HG02571 (cell line): ENCODE measurements around the gene ATG4A.

ENCODE experiments used
- ATAC-seq: cut with Tn5 transposase; IDR thresholded peaks from one replicate; pipeline ENCODE4 v1.9.1; 2021; ENCODE audit warnings: mild to moderate bottlenecking, moderate library complexity; ENCODE audit not compliant: unreplicated experiment

Gene ATG4A, protein sequence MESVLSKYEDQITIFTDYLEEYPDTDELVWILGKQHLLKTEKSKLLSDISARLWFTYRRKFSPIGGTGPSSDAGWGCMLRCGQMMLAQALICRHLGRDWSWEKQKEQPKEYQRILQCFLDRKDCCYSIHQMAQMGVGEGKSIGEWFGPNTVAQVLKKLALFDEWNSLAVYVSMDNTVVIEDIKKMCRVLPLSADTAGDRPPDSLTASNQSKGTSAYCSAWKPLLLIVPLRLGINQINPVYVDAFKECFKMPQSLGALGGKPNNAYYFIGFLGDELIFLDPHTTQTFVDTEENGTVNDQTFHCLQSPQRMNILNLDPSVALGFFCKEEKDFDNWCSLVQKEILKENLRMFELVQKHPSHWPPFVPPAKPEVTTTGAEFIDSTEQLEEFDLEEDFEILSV

GRCh38 chrX:108091264-108091877 lies at the start of gene ATG4A, which contains the start of gene PSMD10:
ATG4A (plus strand) TSS chrX:108091778; CDS start chrX:108091827, 49 bp downstream.
PSMD10 (minus strand) TSS chrX:108091542; CDS start chrX:108091520, 22 bp downstream.
- ATAC-seq = peak; percentile 96

GRCh38 chrX:108044554-108045256 lies 46.9 kb upstream of the ATG4A start, which contains the start of gene VSIG1:
VSIG1 (plus strand) TSS chrX:108045065; CDS start chrX:108045131, 66 bp downstream.
- no peak for ATAC-seq

DNA sequence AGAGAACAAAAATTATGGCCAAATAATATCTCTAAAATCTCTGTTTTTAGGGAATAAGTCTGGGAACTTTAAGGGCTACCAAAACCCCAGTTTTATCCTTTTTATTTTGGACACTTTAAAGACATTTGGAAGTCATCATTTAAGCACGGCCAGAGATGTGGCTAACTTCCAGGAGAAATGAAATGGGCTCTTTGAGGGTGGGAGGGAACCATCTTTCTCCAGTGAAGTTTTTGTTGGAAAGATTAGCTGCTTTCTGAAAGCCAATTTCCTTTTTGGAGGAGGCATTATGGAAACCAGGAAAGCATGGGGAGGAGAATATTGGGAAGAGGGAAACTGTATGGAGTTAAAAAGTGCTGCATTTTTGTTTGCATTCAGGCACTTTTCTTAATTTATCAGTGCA lies 41.9 kb upstream of the ATG4A start:
- no peak for ATAC-seq

- ATAC-seq = no peak
Observed at GRCh38 chrX:108053218-108053617, 38.4 kb upstream of the ATG4A start.

GRCh38 chrX:108055546-108055945 lies 36.0 kb upstream of the ATG4A start:
- no peak for ATAC-seq

- no peak for ATAC-seq
Observed at GRCh38 chrX:108059801-108060200, 31.8 kb upstream of the ATG4A start.

DNA sequence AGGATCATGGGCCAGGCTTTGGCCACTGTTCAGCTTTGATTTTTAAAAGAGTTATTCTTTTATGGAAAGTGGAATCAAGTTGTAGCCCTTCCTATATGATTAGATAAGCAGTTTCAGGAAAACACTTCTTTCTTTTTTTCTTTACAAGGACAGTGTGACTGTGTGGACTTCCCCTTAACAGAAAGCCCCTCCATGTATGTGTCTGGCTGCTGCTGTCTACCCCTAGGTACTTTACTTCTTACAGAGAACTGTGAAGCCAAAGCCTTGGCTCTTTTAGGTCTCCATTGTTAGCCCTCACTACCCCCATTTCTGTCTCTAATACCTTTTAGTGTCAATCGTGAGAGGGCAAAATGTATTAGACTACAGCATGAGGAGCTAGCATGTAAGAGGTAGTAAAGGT lies 27.6 kb upstream of the ATG4A start:
- ATAC-seq = no peak

GRCh38 chrX:108064613-108065012 lies 27.0 kb upstream of the ATG4A start:
- peak; percentile 69 for ATAC-seq

GRCh38 chrX:108068121-108068520 lies 23.5 kb upstream of the ATG4A start:
- ATAC-seq = no peak

DNA sequence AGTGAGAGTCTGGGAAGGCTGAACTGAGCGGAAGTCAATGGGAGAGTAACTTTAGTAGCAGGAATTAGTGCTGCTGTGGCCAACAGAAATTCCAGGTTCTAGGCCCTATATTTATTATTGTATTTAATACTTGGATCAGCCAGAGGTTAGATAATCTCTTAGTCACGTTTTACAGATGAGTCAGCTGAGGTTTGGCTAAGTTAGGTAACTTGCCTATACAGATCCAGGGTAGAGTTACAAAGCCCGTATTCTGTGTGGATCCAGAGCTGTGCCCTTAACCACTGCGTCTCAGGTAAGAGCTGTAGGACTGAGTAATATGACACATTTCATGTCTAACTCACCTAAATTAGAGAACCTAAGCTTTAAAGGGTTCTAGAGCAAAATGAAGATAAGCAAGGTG lies 20.7 kb upstream of the ATG4A start:
- no peak for ATAC-seq

- ATAC-seq = no peak
Observed at GRCh38 chrX:108071578-108071977, 20.0 kb upstream of the ATG4A start.

- no peak for ATAC-seq
Observed at GRCh38 chrX:108072746-108073145, 18.8 kb upstream of the ATG4A start.

DNA sequence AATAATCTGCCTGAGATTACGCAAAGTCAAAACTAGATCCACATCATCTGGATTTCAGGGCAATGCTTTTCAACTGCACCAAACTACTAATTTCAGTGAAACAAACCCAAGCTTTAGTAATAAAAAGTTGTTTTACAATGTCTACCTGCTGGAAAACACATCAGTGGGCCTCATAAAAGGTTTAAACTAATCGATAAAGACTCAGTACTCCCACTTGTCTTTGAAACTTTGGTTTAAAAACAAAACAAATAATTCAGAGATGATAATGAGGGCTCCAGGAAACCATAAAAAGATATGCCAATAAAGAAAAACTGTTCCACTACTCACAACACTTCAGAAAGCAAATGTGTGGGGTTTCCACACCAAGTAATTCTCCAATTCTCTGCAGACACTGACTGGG lies 10.5 kb upstream of the ATG4A start:
- ATAC-seq = no peak

DNA sequence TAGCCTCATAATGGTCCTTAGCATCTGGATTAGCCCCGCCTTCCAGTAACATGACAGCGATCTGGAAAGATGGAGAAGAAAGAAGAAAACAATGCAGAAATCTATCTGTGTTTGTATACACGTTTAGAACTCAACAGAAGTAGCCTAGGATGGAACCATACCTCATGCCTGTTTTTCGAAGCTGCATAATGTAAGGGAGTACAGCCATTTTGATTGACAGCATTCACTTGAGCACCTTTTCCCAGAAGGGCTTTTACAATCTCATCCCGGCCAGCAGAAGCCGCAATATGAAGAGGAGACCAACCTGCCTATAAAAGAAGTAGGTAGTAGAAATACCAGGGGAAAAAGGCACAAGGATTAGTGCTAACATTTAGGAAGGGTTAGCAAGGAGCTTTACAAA lies 3.8 kb upstream of the ATG4A start:
- no peak for ATAC-seq

GRCh38 chrX:108088511-108088910 lies 3.1 kb upstream of the ATG4A start:
- ATAC-seq = no peak

DNA sequence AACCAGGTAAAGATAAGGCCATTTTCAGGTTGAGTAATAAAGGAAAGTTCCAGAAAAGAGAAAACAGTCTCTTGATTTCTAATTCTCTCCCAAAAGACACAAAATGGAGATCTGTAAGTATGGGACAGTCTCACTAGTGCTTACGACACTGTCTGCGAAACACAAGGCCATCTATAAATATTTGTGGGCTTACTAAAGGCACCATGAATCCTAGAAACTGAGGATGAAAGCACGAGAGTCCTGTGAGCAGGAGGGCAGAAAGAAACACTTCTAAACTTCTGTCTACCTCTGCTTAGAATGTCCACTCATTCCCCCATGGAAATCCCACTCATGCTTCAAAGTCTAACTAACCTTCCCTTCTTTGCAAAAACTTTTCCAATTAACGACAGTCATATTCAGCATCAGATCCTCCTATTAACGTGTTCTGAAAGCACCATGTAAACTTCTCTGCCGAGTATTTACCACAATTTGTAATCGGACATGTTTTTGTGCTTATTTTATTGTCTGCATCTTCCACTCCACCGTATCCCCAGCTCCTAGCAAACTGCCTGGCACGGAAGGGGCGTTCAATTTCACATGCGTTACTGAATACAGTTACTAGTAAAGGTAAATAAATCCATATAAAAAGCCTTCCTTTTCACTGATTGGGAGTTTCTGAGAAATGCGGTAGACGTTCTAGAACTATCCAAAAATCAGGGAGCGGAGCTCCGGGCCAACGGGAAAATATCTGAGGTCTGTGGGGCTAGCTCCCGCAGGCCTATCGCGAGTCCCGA lies 901 bp upstream of the ATG4A start:
- ATAC-seq = no peak

- ATAC-seq = peak; percentile 39
Observed at GRCh38 chrX:108091878-108092291, 307 bp downstream of the ATG4A start.

DNA sequence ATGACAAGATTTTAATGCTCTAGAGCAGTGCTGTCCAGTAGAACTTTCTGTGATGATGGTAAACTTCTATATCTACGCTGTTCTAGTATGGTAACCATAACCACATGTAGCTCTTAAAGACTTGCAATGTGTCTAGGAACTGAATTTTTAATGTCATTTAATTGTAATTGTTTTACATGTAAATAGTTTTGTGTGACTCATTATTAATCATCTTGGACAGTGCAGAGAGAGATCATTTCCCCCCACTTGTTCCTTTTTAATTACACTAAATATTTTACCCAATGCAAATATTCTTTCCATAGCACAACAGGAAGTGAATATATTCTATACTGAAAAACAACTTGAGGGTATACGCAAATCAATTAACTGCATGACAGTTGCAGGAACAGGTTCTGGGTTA lies 5.8 kb downstream of the ATG4A start:
- ATAC-seq = no peak

GRCh38 chrX:108105473-108105872 lies 13.9 kb downstream of the ATG4A start:
- no peak for ATAC-seq

GRCh38 chrX:108114541-108114940 lies 23.0 kb downstream of the ATG4A start:
- ATAC-seq = no peak

DNA sequence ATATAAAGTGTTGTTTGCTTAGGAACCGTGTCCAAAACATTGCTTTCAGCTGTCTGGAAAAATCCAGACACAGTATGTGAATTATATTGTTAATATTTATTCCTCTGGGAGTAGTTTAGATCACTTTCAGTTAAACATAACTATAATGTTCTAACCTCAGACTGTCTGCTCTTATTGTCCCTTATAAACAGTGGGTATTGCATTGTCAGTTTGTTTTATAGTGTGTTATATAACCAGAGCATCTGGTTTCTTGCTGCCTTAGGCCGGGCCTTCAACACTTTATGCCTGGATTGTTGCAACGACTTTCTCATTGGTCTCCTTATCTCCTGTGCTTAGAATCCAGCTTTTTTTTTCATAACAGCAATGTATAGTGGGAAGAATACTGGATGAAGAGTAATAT lies 26.4 kb downstream of the ATG4A start:
- no peak for ATAC-seq
